Neural progenitor cell (in vitro differentiated cells): ENCODE measurements around the gene LGALS3. TPM values are rescaled to one million over a fixed set of nuclear protein-coding genes. Genes with fewer than 3 reads are reported as not detected.

ENCODE experiments used
- DNase-seq: peaks from one replicate; pipeline ENCODE4 v3.0.0-alpha.2; 2016; ENCODE audit warnings: low spot score
- H2AFZ ChIP-seq: fragments of 200-600 bp; sonication (generic); replicated peaks from 2 replicates; pipeline ENCODE4 v1.6.1; 2016; ENCODE audit warnings: antibody characterized with exemption
- H3F3A ChIP-seq: fragments of 200-600 bp; sonication (generic); 2 replicates; pipeline ENCODE4 v1.6.1; 2016; ENCODE audit warnings: antibody characterized with exemption, low read depth
- H3K27ac ChIP-seq: fragments of 200-600 bp; sonication (generic); 2 replicates; pipeline ENCODE4 v1.5.1; 2016; ENCODE audit warnings: mild to moderate bottlenecking
- H3K27me3 ChIP-seq: fragments of 200-600 bp; sonication (generic); 2 replicates; pipeline ENCODE4 v1.6.1; 2016; ENCODE audit warnings: mild to moderate bottlenecking, moderate library complexity
- H3K36me3 ChIP-seq: fragments of 200-600 bp; sonication (generic); 2 replicates; pipeline ENCODE4 v1.5.1; 2016
- H3K4me1 ChIP-seq: fragments of 200-600 bp; sonication (generic); 2 replicates; pipeline ENCODE4 v1.6.1; 2016; ENCODE audit warnings: mixed run types
- H3K4me2 ChIP-seq: fragments of 200-600 bp; sonication (generic); 2 replicates; pipeline ENCODE4 v1.6.1; 2016
- H3K4me3 ChIP-seq: fragments of 200-600 bp; sonication (generic); 2 replicates; pipeline ENCODE4 v1.5.1; 2016
- H3K79me2 ChIP-seq: fragments of 200-600 bp; sonication (generic); 2 replicates; pipeline ENCODE4 v1.6.1; 2016; ENCODE audit warnings: low read depth
- H3K9ac ChIP-seq: fragments of 200-600 bp; sonication (generic); 2 replicates; pipeline ENCODE4 v1.6.1; 2016
- H3K9me3 ChIP-seq: fragments of 200-600 bp; sonication (generic); 2 replicates; pipeline ENCODE4 v1.5.1; 2016; ENCODE audit warnings: low read depth
- H4K20me1 ChIP-seq: fragments of 200-600 bp; sonication (generic); 2 replicates; pipeline ENCODE4 v1.6.1; 2016; ENCODE audit warnings: low read depth
- H3K27ac Mint-ChIP-seq: 3 replicates; pipeline ENCODE4 v1.8.0; 2021; ENCODE audit warnings: mixed read lengths
- H3K27me3 Mint-ChIP-seq: 2 replicates; pipeline ENCODE4 v1.8.0; 2022; ENCODE audit warnings: low read depth, mild to moderate bottlenecking, inconsistent platforms, moderate library complexity, mixed read lengths; ENCODE audit not compliant: insufficient read depth
- H3K36me3 Mint-ChIP-seq: 3 replicates; pipeline ENCODE4 v1.8.0; 2021; ENCODE audit warnings: mixed read lengths
- H3K4me1 Mint-ChIP-seq: 3 replicates; pipeline ENCODE4 v1.8.0; 2021; ENCODE audit warnings: mixed read lengths
- H3K4me3 Mint-ChIP-seq: 3 replicates; pipeline ENCODE4 v1.8.0; 2021; ENCODE audit warnings: mild to moderate bottlenecking, moderate library complexity, mixed read lengths
- H3K9me3 Mint-ChIP-seq: 3 replicates; pipeline ENCODE4 v1.8.0; 2020; ENCODE audit warnings: mixed read lengths
- CTCF ChIP-seq: fragments of 200-600 bp; sonication (generic); IDR thresholded peaks from 2 replicates; pipeline ENCODE4 v1.5.1; 2017; ENCODE audit warnings: antibody characterized with exemption, mild to moderate bottlenecking
- EZH2 ChIP-seq: fragments of 200-600 bp; sonication (generic); IDR thresholded peaks from 2 replicates; pipeline ENCODE4 v1.6.1; 2017; ENCODE audit warnings: antibody characterized with exemption, mild to moderate bottlenecking, moderate library complexity
- EZH2phosphoT487 ChIP-seq: fragments of 200-600 bp; sonication (generic); IDR thresholded peaks from 2 replicates; pipeline ENCODE4 v1.6.1; 2017; ENCODE audit warnings: antibody characterized with exemption
- total RNA-seq: library from RNA; depleted of rRNA; stranded (reverse); fragments of >200 nt; gene quantifications from 2 replicates; pipeline ENCODE4 v1.2.3, GENCODE V29; 2015; ENCODE audit warnings: low replicate concordance

The LGALS3 gene
- total RNA-seq, 1 donor from 2014 or later = not detected

- no peak overlapping the region for H3K9ac ChIP-seq
- Mint-ChIP-seq H3K9me3 (no peaks in the 10 kb centered on the region), H3K4me3 (no peak overlapping the region), H3K27ac (no peak overlapping the region), H3K36me3 (peaks cover 33% of the 10 kb centered on the region), H3K4me1 (peaks cover 2% of the 10 kb centered on the region), H3K27me3 (no peaks in the 10 kb centered on the region)
- H2AFZ ChIP-seq = no peak overlapping the region
- H3K79me2 ChIP-seq = no peaks in the 10 kb centered on the region
- no peak overlapping the region for H3K4me2 ChIP-seq
- H4K20me1 ChIP-seq = no peaks in the 10 kb centered on the region
- H3F3A ChIP-seq = peaks cover 4% of the 10 kb centered on the region
- H3K4me3 ChIP-seq = no peak overlapping the region
- H3K9me3 ChIP-seq = no peaks in the 10 kb centered on the region
- peaks cover 19% of the 10 kb centered on the region for H3K36me3 ChIP-seq
- H3K27me3 ChIP-seq = no peaks in the 10 kb centered on the region
- no peak for DNase-seq
- H3K27ac ChIP-seq = peak overlapping the region; percentile 10
- peaks cover 5% of the 10 kb centered on the region for H3K4me1 ChIP-seq
- TF ChIP-seq EZH2phosphoT487 = no peak
- TF ChIP-seq CTCF = no peak
- TF ChIP-seq EZH2 = no peak
Observed at GRCh38 chr14:55142466-55142865, 13.4 kb downstream of the LGALS3 start.

- no peak overlapping the region for H3K27ac Mint-ChIP-seq
- DNase-seq = no peak
Observed at GRCh38 chr14:55146425-55146824, 17.4 kb downstream of the LGALS3 start.

GRCh38 chr14:55151601-55152000, 22.5 kb downstream of the LGALS3 start:
- no peak overlapping the region for H3K27ac Mint-ChIP-seq
- no peaks in the 10 kb centered on the region for H3K27me3 Mint-ChIP-seq
- Histone ChIP-seq H3K9ac (no peak overlapping the region), H3K4me3 (no peak overlapping the region), H3F3A (peaks cover 15% of the 10 kb centered on the region), H3K79me2 (no peaks in the 10 kb centered on the region), H3K27me3 (no peaks in the 10 kb centered on the region), H3K4me2 (no peak overlapping the region), H3K36me3 (peaks cover 52% of the 10 kb centered on the region), H4K20me1 (peaks cover 3% of the 10 kb centered on the region), H3K4me1 (no peaks in the 10 kb centered on the region), H3K9me3 (no peaks in the 10 kb centered on the region), H3K27ac (no peak overlapping the region), H2AFZ (no peak overlapping the region)
- TF ChIP-seq CTCF = no peak
- no peak for TF ChIP-seq EZH2phosphoT487
- TF ChIP-seq EZH2 = no peak
- H3K4me3 Mint-ChIP-seq = no peak overlapping the region
- peaks cover 25% of the 10 kb centered on the region for H3K36me3 Mint-ChIP-seq
- DNase-seq = no peak
- no peaks in the 10 kb centered on the region for H3K9me3 Mint-ChIP-seq
- H3K4me1 Mint-ChIP-seq = no peaks in the 10 kb centered on the region

More at GRCh38 chr14:55146425-55146824, 17.4 kb downstream of the LGALS3 start:
- peaks cover 12% of the 10 kb centered on the region for H3F3A ChIP-seq
- peaks cover 5% of the 10 kb centered on the region for H3K4me1 ChIP-seq
- peaks cover 44% of the 10 kb centered on the region for H3K36me3 ChIP-seq
- no peaks in the 10 kb centered on the region for H3K27me3 ChIP-seq
- no peak overlapping the region for H3K4me3 ChIP-seq
- no peaks in the 10 kb centered on the region for H3K79me2 ChIP-seq
- no peaks in the 10 kb centered on the region for H3K9me3 ChIP-seq
- no peak overlapping the region for H2AFZ ChIP-seq
- peaks cover 2% of the 10 kb centered on the region for H3K4me1 Mint-ChIP-seq
- no peaks in the 10 kb centered on the region for H4K20me1 ChIP-seq
- TF ChIP-seq EZH2phosphoT487 (no peak), EZH2 (no peak), CTCF (no peak)
- no peaks in the 10 kb centered on the region for H3K9me3 Mint-ChIP-seq
- no peak overlapping the region for H3K27ac ChIP-seq
- no peak overlapping the region for H3K4me3 Mint-ChIP-seq
- no peaks in the 10 kb centered on the region for H3K27me3 Mint-ChIP-seq
- no peak overlapping the region for H3K9ac ChIP-seq
- H3K4me2 ChIP-seq = no peak overlapping the region
- H3K36me3 Mint-ChIP-seq = peaks cover 30% of the 10 kb centered on the region
